T-helper 9 cell (primary cell): ENCODE measurements around the gene SERINC1.

Experiments
- DNase-seq: peaks from one replicate; pipeline ENCODE4 v3.0.0-alpha.2; 2020

SERINC1 gene

DNA sequence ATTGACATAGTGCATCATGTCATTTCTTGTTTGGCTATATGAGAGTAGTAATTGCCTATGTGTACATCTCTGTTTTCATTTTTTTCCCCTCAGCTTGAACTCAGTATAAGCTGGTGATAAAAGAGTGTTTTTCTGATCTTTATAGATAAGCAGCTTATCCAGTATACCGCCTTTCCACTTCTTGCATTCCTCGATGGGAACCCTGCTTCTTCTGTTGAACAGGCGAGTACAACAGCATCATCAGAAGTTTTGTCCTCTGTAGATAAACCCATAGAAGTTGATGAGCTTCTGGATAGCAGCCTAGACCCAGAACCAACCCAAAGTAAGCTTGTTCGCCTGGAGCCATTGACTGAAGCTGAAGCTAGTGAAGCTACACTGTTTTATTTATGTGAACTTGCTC lies 39.8 kb downstream of the SERINC1 start:
- no peak for DNase-seq

DNA sequence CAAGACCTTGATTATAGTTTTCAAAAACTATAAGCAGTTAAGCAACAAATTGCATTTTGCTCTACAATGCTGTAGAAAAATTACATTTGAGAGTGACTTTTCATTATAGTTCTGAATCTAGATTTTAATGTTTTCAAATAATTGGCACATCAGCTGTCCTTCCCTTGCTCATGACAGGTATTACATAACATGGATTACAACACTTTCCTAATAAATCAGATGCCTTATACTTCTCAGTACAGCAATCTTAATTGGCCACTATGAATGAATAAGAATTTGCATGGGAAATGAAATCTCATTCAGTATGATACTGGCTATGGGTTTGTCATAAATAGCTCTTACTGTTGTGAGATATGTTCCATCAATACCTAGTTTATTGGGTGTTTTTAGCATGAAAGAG lies 42.3 kb downstream of the SERINC1 start:
- no peak for DNase-seq

DNA sequence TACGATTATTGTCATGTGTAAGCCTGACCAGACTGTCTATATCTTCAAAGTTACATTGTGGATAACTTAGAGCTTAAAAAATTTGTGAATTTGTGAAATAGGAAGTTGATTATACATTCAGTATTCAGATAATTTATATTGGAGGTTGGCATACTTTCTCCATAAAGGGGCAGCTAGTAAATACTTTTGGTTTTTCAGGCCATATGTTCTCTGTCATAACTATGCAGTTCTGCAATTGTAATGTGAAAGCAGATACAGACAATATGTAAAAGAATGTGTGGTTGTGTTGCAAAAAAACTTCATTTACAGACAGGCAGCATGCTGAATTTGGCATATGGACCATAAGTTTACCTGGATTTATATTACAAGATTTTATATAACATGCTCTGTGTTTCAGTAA lies 42.8 kb downstream of the SERINC1 start:
- DNase-seq = no peak

DNA sequence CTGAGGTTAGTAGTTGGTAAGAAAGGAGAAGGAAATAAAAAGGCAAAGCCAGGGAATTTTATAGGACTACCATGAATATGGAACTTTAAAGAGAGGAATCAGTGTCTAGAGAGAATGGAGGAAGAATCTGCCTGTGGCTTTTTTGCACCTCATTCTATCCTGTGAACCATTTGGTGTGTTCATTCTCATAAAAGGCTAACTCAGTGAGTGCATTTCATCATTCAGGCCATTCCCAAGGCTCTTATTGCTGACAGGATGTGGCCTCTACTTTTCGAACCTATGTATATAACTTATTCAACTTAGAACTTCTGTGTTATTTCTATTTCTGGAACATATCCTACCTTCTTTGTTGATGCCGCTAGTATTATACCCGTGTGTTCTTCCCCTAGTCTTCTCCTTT lies 45.0 kb downstream of the SERINC1 start:
- no peak for DNase-seq

DNA sequence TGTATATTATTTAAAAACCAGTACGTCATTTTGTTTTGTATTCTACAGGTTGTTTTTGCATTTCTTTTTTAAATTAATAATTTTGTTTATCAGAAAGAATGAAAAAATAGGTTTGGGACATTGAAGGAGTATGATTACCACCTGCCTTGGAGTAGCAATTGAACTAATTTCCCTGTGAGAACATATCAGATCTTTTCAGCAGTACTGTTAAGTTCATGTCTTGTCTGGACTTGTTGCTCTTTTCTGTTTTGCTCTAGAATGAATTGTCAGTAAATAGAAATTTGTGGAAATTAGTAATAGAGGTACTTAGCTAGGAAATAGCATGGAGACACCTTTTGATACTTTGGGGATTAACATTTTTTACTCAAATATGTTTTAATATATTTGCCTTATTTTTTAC lies 47.9 kb downstream of the SERINC1 start:
- DNase-seq = no peak

DNA sequence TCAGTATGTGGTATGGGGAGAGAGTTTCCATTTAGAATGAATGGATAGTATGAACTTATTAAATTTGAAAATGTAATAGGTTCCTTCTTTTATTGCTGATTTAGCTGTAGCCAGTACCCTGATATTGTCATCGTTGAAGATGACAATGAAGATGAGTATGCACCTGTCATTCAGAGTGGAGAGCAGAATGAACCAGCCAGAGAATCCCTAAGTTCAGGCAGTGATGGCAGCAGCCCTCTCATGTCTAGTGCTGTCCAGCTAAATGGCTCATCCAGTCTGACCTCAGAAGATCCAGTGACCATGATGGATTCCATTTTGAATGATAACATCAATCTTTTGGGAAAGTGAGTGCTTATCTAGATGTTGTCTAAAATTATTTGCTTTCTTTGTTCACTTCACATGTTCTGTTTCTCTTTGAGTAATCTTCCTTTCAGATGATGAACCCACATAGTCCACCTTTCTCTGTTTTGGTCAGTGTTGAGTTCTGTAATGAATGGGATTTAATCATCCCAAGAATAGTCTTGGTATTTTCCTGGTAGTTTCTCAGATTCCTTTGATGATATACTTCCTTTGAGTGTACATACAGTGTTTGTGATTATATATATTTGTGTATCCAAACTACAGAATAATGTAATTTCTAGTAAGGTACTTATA lies 48.9 kb downstream of the SERINC1 start:
- DNase-seq = no peak

DNA sequence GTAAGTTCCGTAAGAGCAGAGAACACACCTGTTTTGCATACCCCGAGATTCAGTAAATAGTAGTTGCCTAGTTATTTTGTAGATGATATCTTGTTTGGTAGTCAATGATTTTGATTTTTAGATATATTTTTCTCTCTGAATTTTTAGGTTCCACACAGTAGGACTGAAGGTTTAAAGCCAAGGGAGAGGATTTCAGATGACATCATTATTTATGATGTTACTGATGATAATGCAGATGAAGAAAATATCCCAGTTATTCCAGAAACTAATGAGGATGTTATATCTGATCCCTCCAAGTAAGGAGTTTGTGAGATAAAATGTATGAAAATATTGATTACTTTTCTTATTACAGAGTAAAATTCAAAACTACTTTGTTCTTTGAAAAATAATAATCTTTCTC lies 49.6 kb downstream of the SERINC1 start:
- no peak for DNase-seq

DNA sequence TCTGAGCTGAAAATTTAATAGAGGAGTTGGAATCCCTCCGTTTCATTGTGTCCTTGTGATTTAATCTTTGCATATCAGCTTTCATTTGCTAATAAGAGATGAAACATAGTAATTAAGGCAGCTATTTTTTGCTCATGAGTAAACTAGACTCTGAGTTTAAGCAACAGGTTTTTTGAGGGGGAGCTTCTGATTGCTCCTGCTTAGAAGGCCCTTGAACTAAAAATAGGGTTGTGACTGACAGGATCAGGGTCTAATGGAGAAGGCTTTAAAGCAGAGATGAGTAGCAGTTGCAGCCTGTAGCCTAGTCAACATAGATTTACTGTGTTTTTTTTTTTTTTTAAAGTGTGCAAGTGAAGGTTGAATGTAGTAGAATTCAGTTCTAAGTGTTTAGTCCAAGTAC lies 54.8 kb downstream of the SERINC1 start:
- DNase-seq = no peak

DNA sequence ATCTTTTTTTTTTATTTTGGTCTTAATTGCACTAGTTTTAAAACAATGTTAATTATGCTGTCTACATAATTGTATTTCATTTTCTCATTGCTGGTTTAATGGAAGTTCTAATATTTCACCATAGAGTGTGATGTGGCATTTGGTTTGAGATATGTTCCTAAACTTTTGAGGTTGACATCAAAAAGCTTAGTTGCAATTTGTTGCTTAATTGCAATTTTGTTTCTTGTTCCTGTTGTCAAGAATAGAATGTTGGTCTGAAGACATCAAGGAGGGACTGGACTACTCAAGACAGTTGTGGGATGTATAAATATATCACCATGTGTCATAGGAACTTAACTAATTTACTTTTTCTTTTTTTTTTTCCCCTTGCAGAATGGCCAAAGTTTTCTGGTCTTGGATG lies 59.6 kb downstream of the SERINC1 start:
- DNase-seq = no peak

DNA sequence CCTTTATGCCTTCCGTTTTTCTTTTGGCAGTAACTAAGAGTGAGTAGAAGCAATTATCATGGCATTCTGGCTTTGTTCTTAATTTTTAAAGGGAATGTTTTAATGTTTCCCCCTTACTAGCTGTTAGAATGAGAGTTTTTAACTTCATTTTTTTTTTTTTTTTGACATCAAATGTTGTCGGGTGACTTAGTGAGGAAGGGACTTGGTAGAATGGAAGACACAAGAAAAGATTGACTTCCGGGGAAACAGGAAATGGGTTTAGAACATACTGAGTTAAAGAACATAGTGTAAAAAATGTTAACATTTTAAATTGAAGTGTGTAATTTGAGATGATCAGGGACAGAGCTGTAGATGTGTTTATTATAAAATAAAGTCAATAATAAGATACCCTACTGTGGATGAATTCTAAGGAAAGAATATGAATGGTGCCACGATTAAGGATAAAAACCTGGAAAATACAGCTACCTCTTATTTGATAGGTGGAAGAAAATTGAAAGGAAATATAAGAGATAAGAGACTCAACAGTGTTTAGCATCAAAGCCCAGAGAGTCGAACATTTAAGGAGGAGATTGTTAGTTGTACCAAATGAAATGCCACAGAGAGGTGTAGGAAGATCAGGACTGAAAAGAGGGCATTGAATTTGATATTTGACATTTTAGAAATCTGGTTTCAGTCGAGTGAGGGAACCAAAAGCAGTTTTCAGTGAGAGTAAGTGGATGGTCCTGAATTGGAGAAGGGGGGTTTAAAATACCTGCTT lies 62.7 kb downstream of the SERINC1 start:
- no peak for DNase-seq

DNA sequence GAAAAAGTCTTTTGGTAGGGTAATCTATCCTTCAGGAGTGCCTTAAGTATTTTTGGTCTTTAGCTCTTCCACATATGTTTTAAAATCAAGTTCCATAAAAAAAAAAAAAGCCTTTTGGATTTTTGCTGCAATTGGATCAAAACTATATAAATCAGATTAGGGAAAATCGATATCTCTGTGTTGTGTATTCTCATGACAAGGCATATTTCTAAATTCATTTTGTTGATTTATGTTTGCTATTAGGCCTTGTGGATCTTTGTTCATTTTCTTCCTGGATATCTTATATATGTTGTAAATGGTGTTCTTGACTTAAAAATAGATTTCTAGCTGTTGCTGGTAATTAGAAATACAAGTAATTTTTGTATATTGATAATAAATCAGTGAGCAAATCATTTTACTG lies 63.4 kb downstream of the SERINC1 start:
- no peak for DNase-seq

DNA sequence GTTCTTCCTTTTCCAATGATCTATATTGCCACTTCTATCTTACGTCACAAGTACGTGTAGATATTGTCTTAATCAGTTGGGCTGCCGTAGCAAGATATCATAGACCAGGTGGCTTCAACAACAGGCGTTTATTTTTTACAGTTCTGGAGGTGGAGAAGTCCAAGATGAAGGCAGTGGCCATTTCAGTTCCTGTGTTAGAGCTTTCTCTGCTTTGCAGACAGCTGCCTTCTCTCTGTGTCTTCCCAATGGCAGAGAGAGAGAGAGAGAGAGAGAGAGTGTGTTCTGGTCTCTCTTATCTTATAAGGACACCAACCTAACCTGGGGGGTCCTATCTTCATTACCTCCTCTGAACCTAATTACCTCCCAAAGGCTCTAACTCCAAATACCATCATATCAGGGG lies 63.9 kb downstream of the SERINC1 start:
- no peak for DNase-seq

DNA sequence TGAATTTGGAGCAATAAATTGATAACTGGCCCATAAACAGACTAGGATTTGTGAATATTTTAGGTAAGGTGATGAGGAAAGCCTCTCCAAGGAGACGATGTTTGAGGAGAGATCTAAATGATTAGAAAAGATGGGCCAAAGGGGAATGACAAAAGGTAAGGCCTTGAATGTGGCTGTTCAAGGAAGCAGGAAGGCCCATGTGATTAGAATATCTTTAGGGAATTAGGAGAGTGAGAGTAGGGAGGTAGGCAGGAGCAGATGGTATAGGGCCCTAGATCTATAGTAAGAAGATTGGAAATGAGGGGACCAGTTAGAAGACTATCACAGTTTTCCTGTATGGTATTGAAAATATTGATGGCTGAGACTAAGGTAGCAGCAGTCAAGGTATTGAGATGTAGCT lies 65.4 kb downstream of the SERINC1 start:
- DNase-seq = no peak

DNA sequence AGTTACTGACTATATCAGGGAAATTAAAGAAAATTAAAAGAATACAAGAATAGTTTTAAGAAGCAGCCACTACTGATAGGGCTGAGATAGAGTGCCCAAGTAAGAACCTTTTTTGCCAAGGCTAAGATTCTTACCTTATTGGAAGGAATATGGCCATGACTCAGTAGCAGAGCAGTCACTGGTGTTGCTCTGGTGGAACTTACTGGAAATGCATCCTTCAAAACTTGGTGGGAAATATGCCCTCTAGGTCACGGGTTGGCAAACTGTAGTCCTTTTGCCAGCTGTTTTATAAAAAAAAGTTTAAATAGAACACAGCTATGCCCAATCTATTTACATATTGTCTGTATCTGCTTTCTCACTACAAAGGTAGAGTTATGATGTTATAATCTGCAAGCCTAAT lies 66.2 kb downstream of the SERINC1 start:
- DNase-seq = no peak

DNA sequence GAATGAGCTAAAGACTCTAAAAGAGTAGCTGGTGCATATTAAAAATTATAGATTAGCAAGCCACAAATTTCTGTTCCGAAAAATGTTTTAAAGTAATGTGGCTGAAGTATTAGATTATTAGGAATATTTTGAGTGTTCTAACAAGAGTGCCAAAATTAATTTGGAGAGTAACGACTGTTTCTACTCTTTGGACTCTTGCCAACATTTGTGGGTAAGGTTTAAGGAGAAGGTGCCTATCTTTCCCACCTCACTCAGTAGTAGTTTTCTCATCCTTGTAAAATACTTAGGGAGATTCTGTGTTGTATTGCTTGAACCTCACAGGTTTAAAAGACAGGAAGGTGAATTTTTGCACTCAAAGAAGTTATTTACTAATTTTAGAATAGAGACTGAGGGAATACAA lies 67.2 kb downstream of the SERINC1 start:
- no peak for DNase-seq

DNA sequence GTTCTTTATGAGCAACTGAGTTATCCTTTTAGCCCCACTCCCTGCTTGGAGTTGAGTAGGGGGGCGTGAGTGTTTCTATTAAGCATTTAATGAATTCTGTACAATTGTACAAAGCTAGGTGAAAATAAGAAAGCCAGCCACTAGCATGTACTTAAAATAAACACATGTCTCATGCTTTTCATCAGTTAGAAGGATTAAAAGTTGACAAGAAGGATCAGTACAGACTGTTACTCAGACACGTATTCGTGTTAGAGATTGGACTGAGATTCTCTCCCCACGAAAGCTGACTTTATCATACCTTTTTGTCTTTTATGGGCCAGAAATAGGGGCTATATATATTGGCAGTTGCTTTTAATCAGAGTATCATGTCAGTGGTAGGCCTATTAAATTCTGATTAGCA lies 70.5 kb downstream of the SERINC1 start:
- DNase-seq = no peak

DNA sequence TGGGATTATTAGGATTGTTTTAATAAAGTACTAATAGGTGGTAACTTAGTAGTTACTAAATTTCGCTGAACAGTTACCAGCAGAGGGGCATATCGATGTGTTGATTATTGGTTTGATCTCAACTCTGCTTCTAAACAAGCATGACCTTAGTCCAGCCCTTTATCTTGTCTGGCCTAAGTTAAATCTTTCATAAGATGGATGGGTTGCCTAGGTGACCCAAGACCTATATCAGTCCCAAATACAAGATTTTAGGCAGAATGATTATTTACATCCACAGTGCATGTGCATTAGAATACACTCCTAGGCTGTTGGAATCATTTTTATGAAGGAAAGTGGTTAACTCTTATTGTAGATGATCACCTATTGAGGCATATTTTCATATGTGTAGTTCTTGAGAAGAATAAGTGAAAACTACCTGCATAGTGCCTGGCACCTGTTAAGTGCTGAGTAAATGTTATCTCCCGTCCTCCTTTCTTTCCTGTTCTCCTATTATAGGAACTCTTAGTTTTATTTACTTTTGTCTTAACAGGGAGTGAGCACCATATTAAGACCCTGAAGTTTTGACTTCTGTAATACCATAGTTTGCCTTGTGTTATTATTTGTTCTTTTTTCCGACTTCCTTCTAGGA lies 71.0 kb downstream of the SERINC1 start:
- no peak for DNase-seq

DNA sequence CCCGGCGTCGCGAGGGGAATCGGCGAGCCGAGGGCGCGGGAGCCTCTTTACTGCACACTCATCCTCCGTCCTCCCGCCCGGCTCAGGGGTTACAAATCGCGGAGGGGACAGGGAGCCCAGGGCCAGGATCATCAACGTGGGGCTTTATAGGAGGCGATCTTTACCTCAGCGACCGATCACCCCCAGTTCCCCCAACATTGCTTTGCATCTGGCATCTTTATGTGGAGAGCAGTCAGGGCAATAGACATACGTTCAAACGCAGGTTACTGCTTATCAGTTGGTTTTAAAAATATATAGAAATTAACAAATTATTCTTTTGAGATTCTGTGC lies 71.5 kb downstream of the SERINC1 start:
- no peak for DNase-seq

DNA sequence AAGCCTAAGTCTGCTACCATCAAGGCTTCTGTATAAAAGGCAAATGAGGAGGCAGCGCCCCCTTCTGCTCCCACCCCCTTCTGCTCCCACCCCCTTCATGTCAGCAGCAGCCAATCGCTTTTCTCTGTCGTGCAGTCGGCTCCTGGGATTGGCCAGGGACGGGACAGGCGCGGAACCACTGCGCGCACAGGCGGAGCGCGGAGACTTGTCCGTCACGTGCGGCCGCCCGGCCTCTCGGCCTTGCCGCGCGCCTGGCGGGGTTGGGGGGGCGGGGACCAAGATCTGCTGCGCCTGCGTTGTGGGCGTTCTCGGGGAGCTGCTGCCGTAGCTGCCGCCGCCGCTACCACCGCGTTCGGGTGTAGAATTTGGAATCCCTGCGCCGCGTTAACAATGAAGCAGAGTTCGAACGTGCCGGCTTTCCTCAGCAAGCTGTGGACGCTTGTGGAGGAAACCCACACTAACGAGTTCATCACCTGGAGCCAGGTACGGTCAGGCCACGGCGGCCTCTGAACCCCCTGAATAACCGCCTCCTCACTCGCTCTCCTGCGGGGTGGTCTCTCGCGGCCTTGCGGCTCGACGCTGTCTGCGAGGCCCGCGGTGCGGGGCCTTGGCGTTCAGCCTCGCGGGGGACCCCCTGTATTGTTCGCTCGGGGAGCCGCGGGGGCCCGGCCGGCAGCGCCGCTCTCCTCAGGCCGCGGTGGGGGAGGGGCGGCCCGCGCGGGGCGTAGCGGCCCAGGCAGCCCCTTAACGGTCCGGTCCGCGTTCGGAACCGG lies 72.1 kb downstream of the SERINC1 start, which contains the start of gene HSF2:
TSS of gene HSF2 (plus strand) at position 305 of the 773 bp plus-strand sequence. CDS start at position 391, 86 bp downstream.
- peak; percentile 84 for DNase-seq

DNA sequence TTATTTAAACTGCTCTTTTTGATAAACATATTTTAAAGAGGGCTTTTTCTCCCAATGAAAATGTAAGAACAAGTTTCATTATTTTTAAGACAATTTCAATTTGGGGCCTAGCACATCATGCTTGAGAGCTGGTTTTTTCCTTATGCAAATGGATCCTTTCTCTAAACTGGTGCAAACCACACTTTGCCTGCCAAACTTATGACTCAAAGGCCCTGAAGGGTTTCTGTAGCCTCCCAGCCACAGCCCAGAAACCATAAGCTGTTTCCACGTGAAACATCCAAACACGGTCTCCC lies 72.6 kb downstream of the SERINC1 start:
- no peak for DNase-seq

DNA sequence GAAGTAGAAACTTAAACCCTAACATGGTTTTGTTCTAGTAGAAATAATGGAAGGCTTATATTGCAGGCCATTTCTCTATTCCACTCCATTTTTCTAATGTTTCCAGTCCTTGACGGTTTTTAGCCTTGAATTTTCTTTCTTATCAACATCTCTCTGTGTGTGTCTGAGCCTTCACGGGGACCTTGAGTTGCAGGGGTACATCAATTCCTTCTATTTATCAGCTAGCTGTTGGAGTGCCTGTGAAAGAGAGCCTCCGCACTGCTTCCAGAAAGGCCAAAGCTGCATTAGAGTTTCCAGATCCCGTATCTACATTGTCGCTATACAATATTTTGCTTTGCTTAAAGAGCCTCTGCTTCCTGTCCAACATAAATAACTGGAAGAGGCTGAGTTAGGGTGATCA lies 77.6 kb downstream of the SERINC1 start:
- DNase-seq = no peak

DNA sequence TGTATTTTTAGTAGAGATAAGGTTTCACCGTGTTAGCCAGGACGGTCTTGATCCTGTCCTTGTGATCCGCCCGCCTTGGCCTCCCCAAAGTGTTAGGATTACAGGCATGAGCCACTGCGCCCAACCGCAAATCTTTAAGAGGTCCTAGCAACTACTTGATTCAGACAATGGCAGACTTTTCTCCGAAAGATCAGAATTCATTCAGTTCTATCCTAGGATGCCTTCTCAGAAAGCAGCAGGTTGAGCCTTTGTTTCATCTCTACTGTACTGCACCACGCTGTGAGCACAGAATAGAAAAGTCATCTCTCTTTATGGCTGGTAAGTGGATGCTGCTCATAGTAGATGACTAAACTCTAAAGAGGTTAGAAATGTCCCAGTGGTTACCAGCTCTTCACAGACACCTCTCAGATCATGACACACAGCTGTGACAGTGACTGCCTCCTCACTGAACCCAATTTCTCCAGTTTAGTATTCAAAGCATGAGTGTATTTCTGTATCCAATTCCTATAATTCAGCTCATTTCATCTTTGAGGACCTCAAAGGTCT lies 78.2 kb downstream of the SERINC1 start:
- DNase-seq = no peak
